ENCODE results near the gene KLHL40.

KLHL40 gene

DNA sequence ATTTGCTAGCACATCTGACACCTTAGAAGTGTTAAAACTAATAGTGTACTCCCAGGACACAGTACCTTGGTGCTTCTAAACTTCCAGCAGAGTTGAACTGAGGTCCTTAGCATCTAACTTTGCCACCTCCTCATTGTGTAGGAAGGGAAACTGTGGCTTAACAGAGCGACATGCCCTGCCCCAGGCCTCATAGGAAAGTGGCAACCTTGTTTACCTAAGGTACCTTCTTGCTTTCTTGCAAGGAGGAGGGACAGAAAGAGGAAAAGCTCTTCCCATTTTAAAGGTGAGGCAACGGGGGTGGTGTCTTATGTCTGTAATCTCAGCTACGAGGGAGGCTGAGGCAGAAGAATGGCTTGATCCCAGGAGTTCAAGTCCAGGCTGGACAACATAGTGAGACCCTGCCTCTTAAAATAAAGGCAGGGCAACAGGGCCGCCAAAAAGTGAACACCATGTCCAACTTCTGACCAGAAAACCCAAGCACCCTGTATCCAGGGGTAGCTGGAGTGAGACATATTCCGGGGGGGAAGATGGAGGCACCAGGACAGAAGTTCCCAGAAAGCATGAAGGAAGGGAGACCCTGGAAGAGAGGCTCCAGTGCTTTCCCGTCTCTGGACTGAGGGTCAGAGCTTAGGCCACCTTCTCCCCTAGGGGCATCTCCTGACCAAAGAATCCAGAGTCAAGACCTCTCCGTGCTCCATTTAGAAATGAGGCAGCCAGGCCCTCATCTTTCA lies 540 bp upstream of the KLHL40 start:
- no peaks in the 10 kb centered on the region for H3K36me3 Mint-ChIP-seq (ENCODE audit: low read depth)
- no peak overlapping the region for H3K27ac Mint-ChIP-seq
- intact Hi-C loops (cut with micrococcal nuclease) = no loop called here
- no peak overlapping the region for H3K4me3 Mint-ChIP-seq
- no peaks in the 10 kb centered on the region for H3K9me3 Mint-ChIP-seq
- peaks cover 20% of the 10 kb centered on the region for H3K4me1 Mint-ChIP-seq (ENCODE audit: low read depth)
- peaks cover 40% of the 10 kb centered on the region for H3K27me3 Mint-ChIP-seq

DNA sequence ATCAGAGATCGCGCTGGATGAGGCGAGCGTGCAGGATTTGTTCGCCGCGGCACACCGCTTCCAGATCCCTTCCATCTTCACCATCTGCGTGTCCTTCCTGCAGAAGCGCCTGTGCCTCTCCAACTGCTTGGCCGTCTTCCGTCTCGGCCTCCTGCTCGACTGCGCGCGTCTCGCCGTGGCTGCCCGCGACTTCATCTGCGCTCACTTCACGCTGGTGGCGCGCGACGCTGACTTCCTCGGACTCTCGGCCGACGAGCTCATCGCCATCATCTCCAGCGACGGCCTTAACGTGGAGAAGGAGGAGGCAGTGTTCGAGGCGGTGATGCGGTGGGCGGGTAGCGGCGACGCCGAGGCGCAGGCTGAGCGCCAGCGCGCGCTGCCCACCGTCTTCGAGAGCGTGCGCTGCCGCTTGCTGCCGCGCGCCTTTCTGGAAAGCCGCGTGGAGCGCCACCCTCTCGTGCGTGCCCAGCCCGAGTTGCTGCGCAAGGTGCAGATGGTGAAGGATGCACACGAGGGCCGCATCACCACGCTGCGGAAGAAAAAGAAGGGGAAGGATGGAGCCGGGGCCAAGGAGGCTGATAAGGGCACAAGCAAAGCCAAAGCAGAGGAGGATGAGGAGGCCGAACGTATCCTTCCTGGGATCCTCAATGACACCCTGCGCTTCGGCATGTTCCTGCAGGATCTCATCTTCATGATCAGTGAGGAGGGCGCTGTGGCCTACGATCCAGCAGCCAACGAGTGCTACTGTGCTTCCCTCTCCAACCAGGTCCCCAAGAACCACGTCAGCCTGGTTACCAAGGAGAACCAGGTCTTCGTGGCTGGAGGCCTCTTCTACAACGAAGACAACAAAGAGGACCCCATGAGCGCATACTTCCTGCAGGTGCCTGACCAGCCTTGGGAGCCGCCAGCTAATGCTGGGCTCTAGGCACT lies 819 bp downstream of the KLHL40 start:
- Mint-ChIP-seq H3K4me1 (ENCODE audit: low read depth) (peaks cover 12% of the 10 kb centered on the region), H3K27ac (no peak overlapping the region), H3K9me3 (no peaks in the 10 kb centered on the region), H3K4me3 (peak overlapping the region; percentile 33), H3K36me3 (ENCODE audit: low read depth) (no peaks in the 10 kb centered on the region), H3K27me3 (peaks cover 50% of the 10 kb centered on the region)
- intact Hi-C loops (cut with micrococcal nuclease) = no loop called here

DNA sequence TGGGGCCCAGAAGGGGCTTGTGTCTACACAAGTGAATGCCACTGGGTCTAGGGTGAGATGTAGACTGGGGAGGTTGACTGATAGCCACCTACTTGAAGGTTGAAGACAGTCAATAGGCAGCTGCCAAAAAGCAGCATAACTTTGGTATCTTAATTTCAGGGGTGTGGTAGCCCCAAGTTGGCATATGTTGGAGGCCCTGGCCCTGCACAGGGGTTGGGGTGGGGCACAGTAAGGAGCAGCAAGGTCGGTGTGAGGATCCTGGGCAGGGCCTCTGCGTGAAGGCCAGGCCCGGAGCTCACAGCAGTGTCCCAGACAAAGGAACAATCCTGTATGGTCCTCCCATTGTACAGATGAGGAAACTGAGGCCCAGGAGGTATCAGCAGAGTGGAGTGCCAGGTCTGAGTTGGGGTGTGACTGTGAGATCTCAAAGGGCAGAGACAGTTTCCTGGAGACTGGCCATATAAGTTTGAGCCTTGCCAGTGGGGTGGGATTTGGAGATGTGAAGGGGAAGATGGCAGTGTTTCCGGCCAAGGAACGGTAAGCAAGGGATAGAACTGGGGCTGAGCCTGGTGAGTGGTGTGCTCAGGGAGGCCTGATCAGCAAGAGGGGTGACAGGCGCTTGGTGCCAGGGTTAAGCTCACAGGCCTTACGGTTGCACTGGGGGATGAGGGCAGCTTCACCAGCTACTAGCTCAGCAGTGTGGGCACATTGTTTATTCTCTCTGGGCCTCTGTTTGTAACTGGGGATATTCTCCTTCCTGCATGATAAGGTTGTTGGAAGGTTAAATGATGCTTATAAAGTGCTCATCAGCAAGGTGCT lies 1.7 kb downstream of the KLHL40 start:
- H3K9me3 Mint-ChIP-seq = no peaks in the 10 kb centered on the region
- H3K27me3 Mint-ChIP-seq = peaks cover 51% of the 10 kb centered on the region
- no peak overlapping the region for H3K4me3 Mint-ChIP-seq
- H3K36me3 Mint-ChIP-seq (ENCODE audit: low read depth) = no peaks in the 10 kb centered on the region
- intact Hi-C loops (cut with micrococcal nuclease) = no loop called here
- no peak overlapping the region for H3K27ac Mint-ChIP-seq
- peaks cover 12% of the 10 kb centered on the region for H3K4me1 Mint-ChIP-seq (ENCODE audit: low read depth)

DNA sequence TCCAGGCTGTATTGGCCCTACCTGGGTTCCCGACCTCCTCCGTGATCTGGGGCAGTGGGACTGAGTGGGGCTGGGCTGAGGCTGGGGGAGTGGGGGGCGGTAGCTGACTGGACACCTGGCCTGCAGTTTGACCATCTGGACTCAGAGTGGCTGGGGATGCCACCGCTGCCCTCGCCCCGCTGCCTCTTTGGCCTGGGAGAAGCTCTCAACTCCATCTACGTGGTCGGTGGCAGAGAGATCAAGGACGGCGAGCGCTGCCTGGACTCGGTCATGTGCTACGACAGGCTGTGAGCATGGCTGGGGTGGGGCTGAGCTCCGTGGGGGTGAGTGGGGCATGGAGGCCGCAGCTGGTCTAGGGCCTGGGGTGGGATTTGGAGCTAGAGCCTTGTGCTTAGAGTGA lies 2.7 kb downstream of the KLHL40 start:
- intact Hi-C loops (cut with micrococcal nuclease) = no loop called here
- H3K27ac Mint-ChIP-seq = no peak overlapping the region
- H3K4me3 Mint-ChIP-seq = no peak overlapping the region
- peaks cover 47% of the 10 kb centered on the region for H3K27me3 Mint-ChIP-seq
- H3K4me1 Mint-ChIP-seq (ENCODE audit: low read depth) = peaks cover 12% of the 10 kb centered on the region
- no peaks in the 10 kb centered on the region for H3K9me3 Mint-ChIP-seq
- no peaks in the 10 kb centered on the region for H3K36me3 Mint-ChIP-seq (ENCODE audit: low read depth)

DNA sequence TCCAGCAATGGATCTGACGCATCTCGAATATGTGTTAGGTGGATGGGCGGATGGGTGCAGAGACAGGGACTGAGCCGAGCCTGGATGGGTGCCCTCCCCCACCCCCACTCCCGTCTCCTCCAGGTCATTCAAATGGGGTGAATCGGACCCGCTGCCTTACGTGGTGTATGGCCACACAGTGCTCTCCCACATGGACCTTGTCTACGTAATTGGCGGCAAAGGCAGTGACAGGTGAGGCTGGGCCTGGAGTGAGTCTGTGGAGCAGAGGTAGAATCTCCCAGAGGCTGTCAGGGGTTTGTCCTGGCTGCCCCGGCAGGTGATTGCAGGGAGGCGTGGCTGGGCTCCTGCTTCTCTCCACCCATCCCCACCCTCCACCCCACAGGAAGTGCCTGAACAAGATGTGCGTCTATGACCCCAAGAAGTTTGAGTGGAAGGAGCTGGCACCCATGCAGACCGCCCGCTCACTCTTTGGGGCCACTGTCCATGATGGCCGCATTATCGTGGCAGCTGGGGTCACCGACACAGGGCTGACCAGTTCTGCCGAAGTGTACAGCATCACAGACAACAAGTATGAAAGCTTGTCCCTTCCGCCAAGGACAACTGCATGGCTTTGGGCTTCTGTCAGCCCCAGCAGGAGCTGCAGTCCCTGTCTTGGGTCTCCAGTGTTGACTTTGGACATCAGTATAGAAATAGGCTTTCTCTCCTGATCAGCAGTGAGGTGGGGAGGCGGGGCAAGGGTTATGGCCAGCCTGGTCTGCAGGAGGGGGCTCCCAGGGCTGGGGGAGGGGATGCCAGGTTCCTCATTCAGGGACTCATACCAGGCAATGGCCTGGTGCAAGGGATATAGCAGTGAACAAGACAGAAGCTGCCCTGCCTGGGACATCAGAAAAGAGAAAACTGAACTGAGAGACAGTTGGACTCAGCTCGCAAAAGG lies 3.4 kb downstream of the KLHL40 start:
- Mint-ChIP-seq H3K9me3 (no peaks in the 10 kb centered on the region), H3K36me3 (ENCODE audit: low read depth) (no peaks in the 10 kb centered on the region), H3K27me3 (peaks cover 44% of the 10 kb centered on the region), H3K4me3 (no peak overlapping the region), H3K4me1 (ENCODE audit: low read depth) (peaks cover 7% of the 10 kb centered on the region), H3K27ac (no peak overlapping the region)
- intact Hi-C loops (cut with micrococcal nuclease) = no loop called here

DNA sequence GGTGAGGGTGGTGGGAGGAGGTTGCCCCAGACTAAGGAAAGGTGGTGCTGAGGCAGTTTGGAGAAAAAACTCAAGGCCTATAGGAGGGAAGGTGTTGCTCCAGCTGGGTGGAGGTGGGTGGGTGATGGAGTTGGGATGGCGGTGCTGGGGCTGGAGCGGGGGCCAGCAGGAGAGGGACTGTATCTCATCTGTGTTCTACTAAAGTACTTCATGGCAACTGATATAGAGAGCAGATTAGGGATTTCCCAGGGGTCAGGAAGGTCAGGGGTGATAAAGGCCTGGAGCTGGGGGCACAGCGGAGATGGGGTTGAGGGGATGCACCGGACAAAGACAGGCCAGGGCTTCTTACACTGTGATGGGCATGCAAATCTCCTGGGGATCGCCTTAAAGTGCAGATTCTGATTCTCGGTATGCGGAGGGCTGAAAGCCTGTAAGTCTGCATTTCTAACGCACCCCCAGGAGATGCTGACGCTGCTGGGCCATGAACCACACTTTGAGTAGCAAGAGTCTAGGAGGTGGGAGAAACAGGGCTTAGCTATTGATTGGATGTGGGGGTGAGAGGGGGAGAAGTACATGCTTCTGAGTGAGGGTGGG lies 4.2 kb downstream of the KLHL40 start:
- H3K36me3 Mint-ChIP-seq (ENCODE audit: low read depth) = no peaks in the 10 kb centered on the region
- peaks cover 7% of the 10 kb centered on the region for H3K4me1 Mint-ChIP-seq (ENCODE audit: low read depth)
- no peaks in the 10 kb centered on the region for H3K9me3 Mint-ChIP-seq
- peaks cover 44% of the 10 kb centered on the region for H3K27me3 Mint-ChIP-seq
- no peak overlapping the region for H3K4me3 Mint-ChIP-seq
- no peak overlapping the region for H3K27ac Mint-ChIP-seq
- intact Hi-C loops (cut with micrococcal nuclease) = no loop called here

DNA sequence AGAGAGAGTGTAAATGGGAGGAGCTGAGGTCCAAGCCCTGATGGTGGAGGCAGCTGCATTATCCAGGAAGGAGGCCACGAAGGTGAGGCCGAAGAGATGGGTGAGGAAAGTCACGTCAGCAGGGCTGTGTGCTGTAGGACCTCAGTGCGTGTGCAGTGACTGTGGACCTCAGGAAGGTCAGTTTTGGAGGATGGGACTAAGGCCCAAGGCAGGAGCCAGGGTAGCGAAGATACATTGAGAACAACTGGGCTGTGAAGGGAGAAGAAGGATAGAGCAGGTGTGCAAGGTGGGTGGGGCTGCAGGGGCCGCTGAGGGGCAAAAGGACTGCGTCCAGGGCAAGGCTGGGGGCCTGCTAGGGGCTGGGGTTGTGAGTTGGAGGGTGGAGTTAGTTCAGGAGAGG lies 4.9 kb downstream of the KLHL40 start:
- intact Hi-C loops (cut with micrococcal nuclease) = no loop called here
- Mint-ChIP-seq H3K9me3 (no peaks in the 10 kb centered on the region), H3K27ac (no peak overlapping the region), H3K36me3 (ENCODE audit: low read depth) (no peaks in the 10 kb centered on the region), H3K27me3 (peaks cover 38% of the 10 kb centered on the region), H3K4me1 (ENCODE audit: low read depth) (peaks cover 7% of the 10 kb centered on the region), H3K4me3 (no peak overlapping the region)

DNA sequence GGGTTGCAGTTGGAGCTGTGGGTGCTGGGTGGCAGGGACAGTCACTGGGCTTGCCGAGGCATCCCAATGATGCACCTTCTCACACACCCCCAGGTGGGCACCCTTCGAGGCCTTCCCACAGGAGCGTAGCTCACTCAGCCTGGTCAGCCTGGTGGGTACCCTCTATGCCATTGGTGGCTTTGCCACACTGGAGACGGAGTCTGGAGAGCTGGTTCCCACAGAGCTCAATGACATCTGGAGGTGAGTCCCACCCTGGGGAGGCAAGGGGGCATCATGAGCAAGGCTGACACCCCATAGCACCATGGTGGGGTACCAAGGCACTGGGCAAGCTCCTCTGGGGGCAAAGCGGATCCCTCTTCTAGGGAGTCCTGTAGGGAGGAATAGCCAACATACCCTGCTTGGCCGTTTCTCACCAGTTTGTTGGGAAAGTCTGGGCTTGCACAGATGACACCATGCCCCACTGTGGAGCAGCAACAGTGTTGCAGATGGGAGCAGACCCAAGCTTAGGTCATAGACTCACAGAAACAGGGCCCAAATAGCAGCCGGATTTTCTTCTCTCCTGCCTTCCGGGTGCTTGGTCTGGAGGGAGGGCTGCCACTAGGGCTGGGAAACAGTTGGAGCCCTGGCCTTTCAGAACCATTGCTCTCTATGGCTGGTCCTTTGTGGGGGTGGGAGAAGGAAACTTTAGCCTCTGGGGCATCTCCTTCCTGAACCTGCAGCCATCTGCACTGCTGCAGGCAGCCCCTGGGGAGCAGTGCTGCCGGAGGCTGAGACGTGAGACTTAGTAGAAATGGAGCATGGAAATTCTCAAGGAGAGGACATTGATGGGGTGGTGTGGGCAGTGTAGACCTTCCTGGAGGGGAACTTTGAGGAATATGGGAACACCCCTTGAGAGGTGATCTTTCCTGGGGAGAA lies 5.7 kb downstream of the KLHL40 start:
- no peak overlapping the region for H3K4me3 Mint-ChIP-seq

DNA sequence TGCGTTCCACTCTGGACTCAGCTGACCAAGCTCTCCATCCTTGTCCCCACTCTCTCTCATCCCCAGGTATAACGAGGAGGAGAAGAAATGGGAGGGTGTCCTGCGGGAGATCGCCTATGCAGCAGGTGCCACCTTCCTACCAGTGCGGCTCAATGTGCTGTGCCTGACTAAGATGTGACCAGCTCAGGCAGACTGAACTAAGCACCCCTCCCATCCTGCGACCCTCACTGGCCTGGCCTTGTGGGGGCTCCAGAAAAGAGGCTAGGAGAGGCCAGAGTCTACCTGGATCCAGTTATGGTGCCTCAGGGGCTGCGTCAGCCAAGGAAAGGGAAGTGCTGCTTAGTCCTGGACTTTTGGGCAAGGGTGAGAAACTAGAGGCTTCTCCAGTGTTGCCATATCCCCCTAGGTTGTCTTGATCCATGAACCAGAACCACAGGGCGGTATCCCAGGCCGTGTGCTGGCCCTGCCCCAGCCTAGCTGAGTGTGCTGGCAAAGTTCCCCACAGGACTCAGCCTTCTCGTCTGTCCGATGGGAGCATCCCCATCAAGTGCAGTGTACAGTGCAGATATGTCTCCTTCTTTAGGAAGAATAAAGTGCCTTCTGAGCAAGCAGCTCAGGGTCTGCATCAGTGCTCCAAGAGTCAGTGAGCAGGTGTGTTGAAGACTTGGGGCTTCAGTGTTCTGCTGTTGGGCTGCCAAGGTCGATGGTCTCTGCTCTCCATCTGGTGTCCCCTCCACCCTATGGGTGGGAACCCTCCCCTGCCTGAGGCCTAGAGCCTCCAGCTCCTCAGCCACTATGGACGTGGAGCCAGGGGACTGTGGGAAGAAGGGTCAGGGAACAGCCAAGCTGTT lies 6.7 kb downstream of the KLHL40 start:
- H3K4me1 Mint-ChIP-seq (ENCODE audit: low read depth) = no peaks in the 10 kb centered on the region
- H3K9me3 Mint-ChIP-seq = no peaks in the 10 kb centered on the region
- no peak overlapping the region for H3K4me3 Mint-ChIP-seq
- H3K36me3 Mint-ChIP-seq (ENCODE audit: low read depth) = no peaks in the 10 kb centered on the region
- intact Hi-C loops (cut with micrococcal nuclease) = no loop called here
- no peak overlapping the region for H3K27ac Mint-ChIP-seq
- peaks cover 19% of the 10 kb centered on the region for H3K27me3 Mint-ChIP-seq

More for the DNA sequence above, 5.7 kb downstream of the KLHL40 start:
- Mint-ChIP-seq H3K27me3 (peaks cover 29% of the 10 kb centered on the region), H3K36me3 (ENCODE audit: low read depth) (no peaks in the 10 kb centered on the region), H3K9me3 (no peaks in the 10 kb centered on the region), H3K4me1 (ENCODE audit: low read depth) (peaks cover 3% of the 10 kb centered on the region), H3K27ac (no peak overlapping the region)
- intact Hi-C loops (cut with micrococcal nuclease) = no loop called here

DNA sequence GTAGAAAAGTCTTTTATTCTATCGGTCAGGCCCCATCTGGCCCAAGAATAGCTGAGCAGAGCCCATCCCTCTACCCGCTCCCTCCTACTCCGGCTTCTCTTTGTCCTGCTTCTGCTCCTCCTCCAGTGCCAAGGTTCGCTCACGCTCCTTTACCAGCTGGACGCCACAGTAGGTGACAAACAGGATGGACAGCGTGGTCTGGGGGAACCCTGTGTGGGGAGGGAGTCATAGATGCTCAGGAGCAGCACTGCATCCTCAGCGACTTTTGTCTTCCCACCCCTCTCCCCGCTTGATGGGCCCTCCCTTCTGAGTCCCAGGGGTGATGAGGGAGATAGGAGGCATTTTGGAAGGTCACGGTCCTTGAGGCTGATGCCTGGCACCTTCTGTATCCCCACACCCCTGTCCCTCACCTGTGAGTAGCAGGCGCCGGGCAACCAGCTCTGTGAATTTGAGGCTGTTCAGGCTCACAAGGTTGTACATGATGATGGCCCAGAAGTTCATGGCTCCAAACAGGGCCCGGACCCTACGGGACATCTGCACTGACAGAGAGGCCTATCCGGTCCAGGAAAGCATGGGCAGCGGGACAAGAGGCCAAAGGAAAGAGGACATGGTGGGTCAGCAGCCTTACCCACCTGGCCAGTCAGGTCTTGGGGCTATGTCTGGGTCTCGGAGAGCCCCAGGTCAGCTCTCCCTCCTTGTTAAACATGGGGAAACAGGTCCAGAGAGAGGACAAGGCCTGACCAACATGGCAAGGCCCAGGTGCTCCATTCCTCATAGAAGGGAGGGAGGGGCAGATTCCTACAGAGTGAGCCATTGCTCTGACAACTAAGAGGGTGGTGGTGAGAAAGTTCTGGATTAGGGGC lies 7.6 kb downstream of the KLHL40 start:
- H3K4me1 Mint-ChIP-seq (ENCODE audit: low read depth) = no peaks in the 10 kb centered on the region
- H3K9me3 Mint-ChIP-seq = no peaks in the 10 kb centered on the region
- intact Hi-C loops (cut with micrococcal nuclease) = no loop called here
- H3K36me3 Mint-ChIP-seq (ENCODE audit: low read depth) = no peaks in the 10 kb centered on the region
- H3K27ac Mint-ChIP-seq = no peak overlapping the region
- no peak overlapping the region for H3K4me3 Mint-ChIP-seq
- peaks cover 17% of the 10 kb centered on the region for H3K27me3 Mint-ChIP-seq

DNA sequence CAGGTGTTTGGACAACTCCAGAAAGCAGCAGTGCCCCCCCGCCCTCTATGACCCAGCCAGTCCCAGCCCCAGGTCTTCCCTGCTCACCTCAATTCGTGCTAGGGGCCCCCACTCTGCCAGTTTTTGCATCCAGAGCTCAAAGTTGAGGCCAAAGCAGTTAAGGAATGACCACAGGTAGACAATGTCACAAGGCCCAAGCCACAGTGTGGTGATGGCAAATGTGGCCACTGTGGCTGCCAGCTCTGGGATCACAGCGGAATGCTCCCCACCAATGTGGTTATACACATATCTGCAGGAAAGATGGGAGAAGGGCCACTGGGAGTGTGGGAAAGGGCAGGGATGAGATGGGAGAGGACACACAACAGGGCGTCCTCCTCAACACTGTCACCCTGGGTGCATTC lies 8.2 kb downstream of the KLHL40 start:
- Mint-ChIP-seq H3K9me3 (no peaks in the 10 kb centered on the region), H3K27ac (no peak overlapping the region), H3K4me3 (no peak overlapping the region), H3K4me1 (ENCODE audit: low read depth) (no peaks in the 10 kb centered on the region), H3K27me3 (peaks cover 17% of the 10 kb centered on the region), H3K36me3 (ENCODE audit: low read depth) (no peaks in the 10 kb centered on the region)
- intact Hi-C loops (cut with micrococcal nuclease) = no loop called here
